Measurements from ENCODE around the gene ANXA2R.

DNA sequence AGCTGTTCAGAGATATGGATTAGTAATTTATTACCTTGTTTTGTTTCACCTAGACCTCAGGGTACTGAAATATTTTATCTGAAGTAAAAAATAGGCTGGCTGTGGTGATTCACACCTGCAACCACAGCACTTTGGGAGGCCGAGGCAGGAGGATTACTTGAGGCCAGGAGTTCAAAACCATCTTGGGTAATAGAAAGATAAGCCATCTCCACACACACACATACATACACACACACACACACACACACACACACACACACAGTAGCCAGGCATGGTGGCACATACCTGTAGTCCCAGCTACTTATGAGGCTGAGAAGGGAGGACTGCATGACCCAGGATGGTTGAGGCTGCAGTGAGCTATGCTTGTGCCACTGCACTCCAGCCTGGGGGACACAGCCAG lies 3.7 kb downstream of the ANXA2R start:
- no peak for TF ChIP-seq CTCF (IDR thresholded peaks at IDR 0.05; ENCODE audit: low read depth, low read length)
- no peak for TF ChIP-seq EZH2phosphoT487 (IDR thresholded peaks at IDR 0.05; ENCODE audit: low read depth)

All from OCI-LY3 (cell line).